HepG2 (cell line): ENCODE results near the gene CYB5R3. TPM values are rescaled to one million over a fixed set of nuclear protein-coding genes. Genes with fewer than 3 reads are reported as not detected.

Source experiments
- FOXK2 ChIP-seq: fragments of 450-650 bp; IDR thresholded peaks from 2 replicates; pipeline ENCODE4 v1.6.1; 2016
- FOXP1 ChIP-seq, 2 experiments: fragments of 450-650 bp in 1 of 2; IDR thresholded peaks; 2 replicates each; pipeline ENCODE4 v1.6.1; 2017 to 2018; ENCODE audit warnings: antibody characterized with exemption in 1 of 2
- LRRFIP1 ChIP-seq: sonication (generic); formaldehyde crosslinking; conservative IDR thresholded peaks from 2 replicates; pipeline ENCODE4 v1.4.0; 2020; ENCODE audit warnings: missing genetic modification reagents
- MXD4 ChIP-seq: IDR thresholded peaks from 2 replicates; pipeline ENCODE4 v1.6.1; 2016; ENCODE audit warnings: mild to moderate bottlenecking, missing biosample characterization, missing genetic modification reagents
- PAWR ChIP-seq: sonication (generic); formaldehyde crosslinking; IDR thresholded peaks from 2 replicates; pipeline ENCODE4 v1.4.0; 2020; ENCODE audit warnings: missing genetic modification reagents, mild to moderate bottlenecking, borderline replicate concordance
- SALL2 ChIP-seq: sonication (generic); formaldehyde crosslinking; IDR thresholded peaks from 2 replicates; pipeline ENCODE4 v1.8.1; 2023; ENCODE audit warnings: mild to moderate bottlenecking, missing genetic modification reagents, inconsistent platforms
- TFDP2 ChIP-seq: sonication (generic); formaldehyde crosslinking; IDR thresholded peaks from 2 replicates; pipeline ENCODE4 v1.4.0; 2020; ENCODE audit warnings: missing genetic modification reagents
- USF2 ChIP-seq, 2 experiments: sonication (generic) in 1 of 2; formaldehyde crosslinking in 1 of 2; IDR thresholded peaks; 2 replicates each; pipeline versions ENCODE4 v1.5.1 to v1.6.1; 2011 to 2020; ENCODE audit warnings: borderline replicate concordance in 1 of 2, low read depth in 1 of 2, low read length in 1 of 2, mild to moderate bottlenecking in 1 of 2, missing genetic modification reagents in 1 of 2, moderate library complexity in 1 of 2
- ZBTB25 ChIP-seq: IDR thresholded peaks from 2 replicates; pipeline ENCODE4 v1.6.1; 2018; ENCODE audit warnings: missing genetic modification reagents
- ZFAT ChIP-seq: sonication (generic); formaldehyde crosslinking; conservative IDR thresholded peaks from 2 replicates; pipeline ENCODE4 v1.8.1; 2023; ENCODE audit warnings: missing genetic modification reagents, inconsistent platforms
- ZFX ChIP-seq: sonication (generic); formaldehyde crosslinking; IDR thresholded peaks from 2 replicates; pipeline ENCODE4 v1.4.0; 2020; ENCODE audit warnings: mild to moderate bottlenecking, low read depth, missing genetic modification reagents, moderate library complexity
- ZNF264 ChIP-seq: sonication (generic); formaldehyde crosslinking; IDR thresholded peaks from 2 replicates; pipeline ENCODE4 v1.4.0; 2020; ENCODE audit warnings: missing genetic modification reagents
- ZNF281 ChIP-seq: sonication (generic); formaldehyde crosslinking; IDR thresholded peaks from 2 replicates; pipeline ENCODE4 v1.4.0; 2020; ENCODE audit warnings: missing genetic modification reagents, borderline replicate concordance
- ZNF335 ChIP-seq: sonication (generic); formaldehyde crosslinking; IDR thresholded peaks from 2 replicates; pipeline ENCODE4 v1.4.0; 2020; ENCODE audit warnings: missing genetic modification reagents
- ZNF572 ChIP-seq: sonication (generic); formaldehyde crosslinking; IDR thresholded peaks from 2 replicates; pipeline ENCODE4 v1.5.1; 2020; ENCODE audit warnings: mild to moderate bottlenecking, missing genetic modification reagents
- ZNF713 ChIP-seq: sonication (generic); formaldehyde crosslinking; IDR thresholded peaks from 2 replicates; pipeline ENCODE4 v1.4.0; 2020; ENCODE audit warnings: mild to moderate bottlenecking, missing genetic modification reagents
- ZNF775 ChIP-seq: sonication (generic); formaldehyde crosslinking; IDR thresholded peaks from 2 replicates; pipeline ENCODE4 v1.4.0; 2020; ENCODE audit warnings: missing genetic modification reagents, mild to moderate bottlenecking, moderate library complexity, borderline replicate concordance
- ZNF879 ChIP-seq: sonication (generic); formaldehyde crosslinking; IDR thresholded peaks from 2 replicates; pipeline ENCODE4 v1.8.1; 2023; ENCODE audit warnings: missing genetic modification reagents
- polyA plus RNA-seq, 8 experiments: library from polyadenylated mRNA; depleted of rRNA in 3 of 8; stranded (reverse) in 7 of 8; unstranded in 1 of 8; fragments of >200 nt; fragmentation: Illumina TruSeq in 4 of 8; extraction: Trizol in 4 of 8; gene quantifications; 2 replicates each; pipeline versions ENCODE4 v1.2.1 to v1.2.3, GENCODE V29; 2011 to 2016; ENCODE audit warnings: low read depth in 4 of 8, missing spikeins in 1 of 8, mixed read lengths in 1 of 8; ENCODE audit not compliant: insufficient read depth in 1 of 8
- total RNA-seq, 5 experiments: library from RNA; depleted of rRNA; stranded (reverse); fragments of >200 nt; fragmentation: Illumina TruSeq; extraction: Trizol; gene quantifications; 2 replicates each; pipeline ENCODE4 v1.2.3, GENCODE V29; 2016; ENCODE audit warnings: low read depth in 1 of 5

The CYB5R3 gene
- total and polyA plus RNA-seq, 2 of the 13 experiments (the other 11 are each of a cell fraction or from before 2014, with no cell fraction given) = 32.4 to 305 TPM

GRCh38 chr22:42615092-42615859 is 33.9 kb downstream of the CYB5R3 start (continued):
- TF ChIP-seq LRRFIP1 (0 out of 2 replicates have a peak, but pooled peaks have one; percentile 41), ZFAT (CRISPR knock-in tag) (no peak; the same call in 1 of the 2 replicates), ZNF264 (CRISPR knock-in tag) (no peak; the same call in 1 of the 2 replicates), ZNF335 (CRISPR knock-in tag) (peak; percentile 88; the same call in 1 of the 2 replicates), ZNF713 (CRISPR knock-in tag) (no peak), USF2 (IDR thresholded peaks at IDR 0.05; ENCODE audit: low read depth, low read length) (no peak), USF2 (CRISPR knock-in tag; IDR thresholded peaks at IDR 0.05; ENCODE audit: borderline replicate concordance) (no peak), ZNF572 (CRISPR knock-in tag) (no peak), ZFX (peak; percentile 33), ZNF775 (peak; percentile 36; the same call in 1 of the 2 replicates), ZNF281 (CRISPR knock-in tag) (no peak), MXD4 (CRISPR knock-in tag) (peak; percentile 60), SALL2 (peak; percentile 82), ZNF879 (CRISPR knock-in tag) (no peak; the same call in 1 of the 2 replicates), PAWR (0 out of 2 replicates have a peak, but pooled peaks have one; percentile 81), ZBTB25 (peak; percentile 95), FOXK2 (peak; percentile 77; the same call in 1 of the 2 replicates), TFDP2 (CRISPR knock-in tag) (peak; percentile 65), FOXP1 (IDR thresholded peaks at IDR 0.05) (peak; percentile 33; the same call in 1 of the 2 replicates), FOXP1 (CRISPR knock-in tag; IDR thresholded peaks at IDR 0.05) (peak; percentile 65)
